ENCODE measurements around the gene MLANA. TPM values are rescaled to one million over a fixed set of nuclear protein-coding genes. Genes with fewer than 3 reads are reported as not detected.

The MLANA gene
- total and polyA plus RNA-seq, 9 donors = not detected

DNA sequence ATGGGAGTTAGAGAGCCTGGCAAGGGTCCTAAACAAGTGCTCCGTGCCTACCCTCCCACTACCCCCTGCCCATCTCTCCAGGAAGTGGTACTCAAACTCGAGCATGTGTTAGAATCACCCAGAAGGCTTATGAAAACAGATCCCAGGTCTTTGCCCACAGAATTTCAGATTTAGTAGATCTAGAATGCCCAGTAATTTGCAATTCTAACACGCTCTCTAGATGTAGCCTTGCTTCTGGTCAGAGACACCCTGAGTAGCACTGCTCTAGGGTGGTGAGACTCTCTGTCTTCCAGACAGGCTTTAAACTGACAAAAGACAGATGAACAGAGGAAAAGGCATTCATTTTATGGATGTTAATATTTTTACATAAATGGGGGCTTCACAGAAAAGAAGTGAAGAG is 37.1 kb upstream of the MLANA start:
- Histone ChIP-seq H3K4me3 (no peak overlapping the region), H3K27ac (no peak overlapping the region), H3K27me3 (no peaks in the 10 kb centered on the region), H3K4me1 (ENCODE audit: insufficient read depth) (no peaks in the 10 kb centered on the region), H3K36me3 (no peaks in the 10 kb centered on the region), H3K9me3 (no peaks in the 10 kb centered on the region)
- intact Hi-C loops (cut with DNase I) = no loop called here
- DNase-seq = no peak
- TF ChIP-seq, protein P1, sequence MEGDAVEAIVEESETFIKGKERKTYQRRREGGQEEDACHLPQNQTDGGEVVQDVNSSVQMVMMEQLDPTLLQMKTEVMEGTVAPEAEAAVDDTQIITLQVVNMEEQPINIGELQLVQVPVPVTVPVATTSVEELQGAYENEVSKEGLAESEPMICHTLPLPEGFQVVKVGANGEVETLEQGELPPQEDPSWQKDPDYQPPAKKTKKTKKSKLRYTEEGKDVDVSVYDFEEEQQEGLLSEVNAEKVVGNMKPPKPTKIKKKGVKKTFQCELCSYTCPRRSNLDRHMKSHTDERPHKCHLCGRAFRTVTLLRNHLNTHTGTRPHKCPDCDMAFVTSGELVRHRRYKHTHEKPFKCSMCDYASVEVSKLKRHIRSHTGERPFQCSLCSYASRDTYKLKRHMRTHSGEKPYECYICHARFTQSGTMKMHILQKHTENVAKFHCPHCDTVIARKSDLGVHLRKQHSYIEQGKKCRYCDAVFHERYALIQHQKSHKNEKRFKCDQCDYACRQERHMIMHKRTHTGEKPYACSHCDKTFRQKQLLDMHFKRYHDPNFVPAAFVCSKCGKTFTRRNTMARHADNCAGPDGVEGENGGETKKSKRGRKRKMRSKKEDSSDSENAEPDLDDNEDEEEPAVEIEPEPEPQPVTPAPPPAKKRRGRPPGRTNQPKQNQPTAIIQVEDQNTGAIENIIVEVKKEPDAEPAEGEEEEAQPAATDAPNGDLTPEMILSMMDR (IDR thresholded peaks at IDR 0.05) = no peak
- TF ChIP-seq POLR2A (IDR thresholded peaks at IDR 0.05) (no peak), EP300 (IDR thresholded peaks at IDR 0.05) (no peak)
- WGBS, 3 donors = 61 to 68% (median 64%) methylated on average over 3 of the region's 3 CpGs

DNA sequence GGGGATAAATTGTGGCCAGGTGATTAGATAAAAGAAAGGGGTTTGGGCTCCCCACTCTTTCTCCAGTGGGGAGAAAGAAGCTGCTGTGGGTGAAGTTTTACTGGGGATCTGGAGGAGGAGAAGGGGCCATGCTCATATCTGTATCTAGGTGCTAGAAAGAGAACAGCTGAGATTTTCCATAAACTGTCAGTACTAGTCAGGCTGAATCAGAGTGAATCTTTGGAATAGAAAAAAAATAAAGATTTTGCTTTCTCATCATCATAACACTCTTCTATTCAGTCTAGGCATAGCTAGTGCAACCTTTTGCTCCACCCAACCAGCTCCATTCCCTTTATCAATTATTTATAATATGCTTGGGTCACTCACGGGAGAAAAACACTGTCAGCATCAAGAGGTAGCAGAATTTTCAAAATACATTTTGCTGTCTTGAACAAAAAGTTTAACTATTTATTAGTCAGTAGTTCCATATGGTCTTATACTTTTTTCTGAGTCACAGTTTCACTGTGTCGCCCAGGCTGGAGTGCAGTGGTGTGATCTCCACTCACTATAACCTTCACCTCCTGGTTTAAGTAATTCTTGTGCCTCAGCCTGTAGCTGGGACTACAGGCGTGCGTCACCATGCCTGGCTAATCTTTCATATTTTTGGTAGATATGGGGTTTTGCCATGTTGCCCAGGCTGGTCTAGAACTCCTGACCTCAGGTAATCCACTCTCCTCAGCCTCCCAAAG is 36.5 kb upstream of the MLANA start:
- 77 to 84% (median 79%) methylated on average over 4 of the region's 4 CpGs for WGBS, 3 donors

DNA sequence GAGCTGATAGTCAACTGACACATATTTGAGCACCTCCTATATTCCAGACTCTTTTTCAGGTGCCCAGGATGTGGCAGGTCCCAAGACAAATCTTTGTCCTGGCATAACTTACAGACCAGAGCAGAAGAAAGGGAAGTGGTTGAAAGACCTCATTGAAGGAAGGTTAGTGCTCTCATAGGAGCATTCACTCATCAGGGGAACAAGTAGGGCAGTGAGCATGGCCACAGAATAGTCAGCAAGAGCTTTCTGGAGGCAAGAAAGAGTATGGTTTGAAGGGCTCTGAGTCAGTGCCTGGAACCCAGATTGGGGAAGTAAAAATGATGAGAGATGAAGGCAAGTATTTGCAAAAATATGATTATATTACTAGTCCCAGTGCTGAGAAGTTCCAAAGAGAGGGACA is 32.8 kb upstream of the MLANA start:
- no peaks in the 10 kb centered on the region for H3K4me1 ChIP-seq (ENCODE audit: insufficient read depth)
- intact Hi-C loops (cut with DNase I) = loop anchor here in 1 of 4 donors (2.0 kb wide), 1 partner anchor 57 kb away; no protein-coding TSS in a partner anchor
- DNase-seq = no peak
- no peak for TF ChIP-seq POLR2A (IDR thresholded peaks at IDR 0.05)
- TF ChIP-seq, protein P1 (IDR thresholded peaks at IDR 0.05) = no peak
- no peak for TF ChIP-seq EP300 (IDR thresholded peaks at IDR 0.05)
- H3K27me3 ChIP-seq = no peaks in the 10 kb centered on the region
- H3K9me3 ChIP-seq = no peaks in the 10 kb centered on the region
- no peak overlapping the region for H3K4me3 ChIP-seq
- H3K36me3 ChIP-seq = no peaks in the 10 kb centered on the region
- no peak overlapping the region for H3K27ac ChIP-seq

More for the DNA sequence above, 36.5 kb upstream of the MLANA start:
- Histone ChIP-seq H3K27me3 (no peaks in the 10 kb centered on the region), H3K4me3 (no peak overlapping the region), H3K27ac (no peak overlapping the region), H3K36me3 (no peaks in the 10 kb centered on the region), H3K9me3 (no peaks in the 10 kb centered on the region), H3K4me1 (ENCODE audit: insufficient read depth) (no peaks in the 10 kb centered on the region)
- intact Hi-C loops (cut with DNase I) = no loop called here
- TF ChIP-seq POLR2A (IDR thresholded peaks at IDR 0.05) = no peak
- no peak for TF ChIP-seq EP300 (IDR thresholded peaks at IDR 0.05)
- no peak for DNase-seq

DNA sequence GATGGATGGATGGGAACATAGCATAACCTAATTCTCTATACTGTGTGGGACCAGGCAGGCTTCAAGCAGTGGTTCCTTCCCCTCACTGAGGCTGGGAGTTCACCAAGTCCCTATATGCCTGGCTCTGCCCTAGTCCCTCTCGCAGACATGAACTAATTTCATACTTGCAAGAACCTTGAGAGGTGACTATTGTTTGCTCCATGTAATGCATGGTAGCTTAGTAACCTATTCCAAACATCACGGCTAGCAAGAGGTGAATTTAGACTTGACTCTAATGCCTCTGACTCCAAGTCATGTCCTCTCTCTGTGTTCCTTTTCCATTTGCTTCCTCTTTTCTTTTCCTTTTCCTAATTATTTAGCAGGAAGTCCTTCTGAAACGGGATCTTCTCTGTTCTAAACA is 31.9 kb upstream of the MLANA start:
- Histone ChIP-seq H3K4me3 (no peak overlapping the region), H3K4me1 (ENCODE audit: insufficient read depth) (no peaks in the 10 kb centered on the region), H3K9me3 (no peaks in the 10 kb centered on the region), H3K36me3 (no peaks in the 10 kb centered on the region), H3K27me3 (no peaks in the 10 kb centered on the region), H3K27ac (no peak overlapping the region)
- DNase-seq = no peak
- TF ChIP-seq POLR2A (IDR thresholded peaks at IDR 0.05) = no peak
- TF ChIP-seq EP300 (IDR thresholded peaks at IDR 0.05) = no peak
- TF ChIP-seq, protein P1 (IDR thresholded peaks at IDR 0.05) = no peak
- WGBS, 3 donors = 46 to 58% (median 57%) methylated on average over 3 of the region's 3 CpGs
- intact Hi-C loops (cut with DNase I) = no loop called here

DNA sequence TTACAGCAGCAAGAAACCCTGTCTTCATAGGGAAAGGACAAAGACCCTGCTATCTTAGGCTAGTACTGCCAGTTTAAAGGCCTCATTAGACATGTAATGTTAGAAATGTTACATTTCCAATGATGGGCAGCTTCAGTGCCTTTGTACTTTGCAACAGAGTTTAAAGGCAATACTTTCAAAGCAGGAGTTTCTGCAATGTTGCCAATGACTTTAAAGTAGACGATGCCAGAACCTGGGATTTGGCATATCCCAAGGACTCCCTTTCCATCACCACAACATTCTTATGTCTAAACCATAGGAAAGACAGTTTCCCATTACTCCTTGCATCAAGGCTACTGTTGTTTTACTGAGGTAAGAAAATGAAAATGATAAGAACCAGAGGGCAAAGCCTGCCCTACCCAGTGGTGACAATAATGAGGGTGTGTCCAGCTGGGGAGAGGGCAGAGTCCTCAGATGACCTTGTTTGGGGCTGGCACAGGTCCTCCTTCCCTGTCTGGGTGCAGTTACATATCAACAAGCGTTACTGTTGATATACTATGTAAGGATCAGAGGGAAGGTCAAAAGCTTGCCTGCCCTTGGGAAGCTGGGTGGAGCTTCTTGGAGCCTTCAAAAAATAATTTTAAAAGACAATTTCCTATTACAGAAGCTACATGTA is 27.5 kb upstream of the MLANA start:
- Histone ChIP-seq H3K27ac (no peak overlapping the region), H3K9me3 (no peaks in the 10 kb centered on the region), H3K36me3 (no peaks in the 10 kb centered on the region), H3K4me1 (ENCODE audit: insufficient read depth) (no peaks in the 10 kb centered on the region), H3K4me3 (no peak overlapping the region), H3K27me3 (no peaks in the 10 kb centered on the region)
- TF ChIP-seq EP300 (IDR thresholded peaks at IDR 0.05) (no peak), POLR2A (IDR thresholded peaks at IDR 0.05) (no peak)
- TF ChIP-seq, protein P1 (IDR thresholded peaks at IDR 0.05) = no peak
- 77 to 89% (median 81%) methylated on average over 2 of the region's 2 CpGs for WGBS, 3 donors
- intact Hi-C loops (cut with DNase I) = no loop called here
- no peak for DNase-seq

Data from ovary (tissue), 9 donors.